Measurements from ENCODE around the gene PIH1D1. TPM values are rescaled to one million over a fixed set of nuclear protein-coding genes. Genes with fewer than 3 reads are reported as not detected.

The PIH1D1 gene
- total and polyA plus RNA-seq, 4 donors = 41.4 to 59.4 (median 47.2) TPM

- H3K4me1 ChIP-seq (ENCODE audit: control insufficient read depth in 4 of 4, insufficient read depth in 4 of 4, low read length in 3 of 4) = peaks cover 0 to 8% (median 3%) of the 10 kb centered on the region in 4 donors
- H3K4me3 ChIP-seq (ENCODE audit: low read depth in 1 of 3, low read length in 3 of 3) = no peak overlapping the region
- peaks cover 0 to 5% (median 4%) of the 10 kb centered on the region in 4 donors for H3K36me3 ChIP-seq (ENCODE audit: control insufficient read depth in 4 of 4, insufficient read depth in 3 of 4, low read depth in 1 of 4, low read length in 3 of 4)
- H3K27ac ChIP-seq (ENCODE audit: low read depth in 1 of 2, low read length in 2 of 2) = no peak overlapping the region
- no peak overlapping the region for H3K9ac ChIP-seq (ENCODE audit: low read depth in 1 of 2, low read length in 2 of 2)
- no peak for TF ChIP-seq SP1 (IDR thresholded peaks at IDR 0.05)
- TF ChIP-seq MAX (IDR thresholded peaks at IDR 0.05) = no peak
- TF ChIP-seq GABPA (IDR thresholded peaks at IDR 0.05 in 1 of 2, conservative IDR thresholded peaks at IDR 0.05 in 1 of 2) = no peak
- no peak for TF ChIP-seq RXRA (IDR thresholded peaks at IDR 0.05)
- no peak for TF ChIP-seq REST (IDR thresholded peaks at IDR 0.05)
- TF ChIP-seq NR2F2 (IDR thresholded peaks at IDR 0.05) = no peak
- WGBS = 33% methylated on average over 14 of the region's 14 CpGs
- DNase-seq (ENCODE audit: low spot score) = no peak
- no peaks in the 10 kb centered on the region for H3K9me3 ChIP-seq (ENCODE audit: control insufficient read depth in 4 of 4, low read length in 3 of 4)
- peaks cover 0 to 3% (median 1%) of the 10 kb centered on the region in 4 donors for H3K27me3 ChIP-seq (ENCODE audit: control insufficient read depth in 4 of 4, insufficient read depth in 4 of 4, low read length in 3 of 4)
Measured at GRCh38 chr19:49441960-49442350, 9.7 kb downstream of the PIH1D1 start.

- 8% methylated on average over 56 of the region's 56 CpGs for WGBS
- peaks cover 0 to 8% (median 3%) of the 10 kb centered on the region in 4 donors for H3K4me1 ChIP-seq (ENCODE audit: control insufficient read depth in 4 of 4, insufficient read depth in 4 of 4, low read length in 3 of 4)
- no peak within 1 kb of the TSS for H3K27ac ChIP-seq (ENCODE audit: low read depth in 1 of 2, low read length in 2 of 2)
- H3K36me3 ChIP-seq (ENCODE audit: control insufficient read depth in 4 of 4, insufficient read depth in 3 of 4, low read depth in 1 of 4, low read length in 3 of 4) = peaks cover 0 to 2% (median 0%) of the 10 kb centered on the region in 4 donors
- H3K27me3 ChIP-seq (ENCODE audit: control insufficient read depth in 4 of 4, insufficient read depth in 4 of 4, low read length in 3 of 4) = peaks cover 0 to 3% (median 1%) of the 10 kb centered on the region in 4 donors
- peak within 1 kb of the TSS in 1 of 3 donors; percentile 28 for H3K4me3 ChIP-seq (ENCODE audit: low read depth in 1 of 3, low read length in 3 of 3)
- no peak for DNase-seq (ENCODE audit: low spot score)
- H3K9me3 ChIP-seq (ENCODE audit: control insufficient read depth in 4 of 4, low read length in 3 of 4) = no peaks in the 10 kb centered on the region
- no peak for TF ChIP-seq FOXA1 (IDR thresholded peaks at IDR 0.05)
- H3K9ac ChIP-seq (ENCODE audit: low read depth in 1 of 2, low read length in 2 of 2) = no peak within 1 kb of the TSS
Measured at GRCh38 chr19:49441210-49441959, 10.2 kb downstream of the PIH1D1 start, which contains the start of gene SLC17A7. Gene SLC17A7, minus strand, starts transcription at chr19:49441527. Its CDS starts 148 bp downstream, at chr19:49441379.

GRCh38 chr19:49440439-49441209 lies 11.0 kb downstream of the PIH1D1 start:
- no peaks in the 10 kb centered on the region for H3K36me3 ChIP-seq (ENCODE audit: control insufficient read depth in 4 of 4, insufficient read depth in 3 of 4, low read depth in 1 of 4, low read length in 3 of 4)
- peaks cover 0 to 3% (median 1%) of the 10 kb centered on the region in 4 donors for H3K27me3 ChIP-seq (ENCODE audit: control insufficient read depth in 4 of 4, insufficient read depth in 4 of 4, low read length in 3 of 4)
- WGBS = 30% methylated on average over 19 of the region's 19 CpGs
- H3K4me3 ChIP-seq (ENCODE audit: low read depth in 1 of 3, low read length in 3 of 3) = no peak overlapping the region
- TF ChIP-seq RAD21 (IDR thresholded peaks at IDR 0.05) = no peak
- DNase-seq (ENCODE audit: low spot score) = no peak
- peaks cover 0 to 8% (median 3%) of the 10 kb centered on the region in 4 donors for H3K4me1 ChIP-seq (ENCODE audit: control insufficient read depth in 4 of 4, insufficient read depth in 4 of 4, low read length in 3 of 4)
- H3K9me3 ChIP-seq (ENCODE audit: control insufficient read depth in 4 of 4, low read length in 3 of 4) = no peaks in the 10 kb centered on the region
- H3K27ac ChIP-seq (ENCODE audit: low read depth in 1 of 2, low read length in 2 of 2) = no peak overlapping the region
- H3K9ac ChIP-seq (ENCODE audit: low read depth in 1 of 2, low read length in 2 of 2) = no peak overlapping the region
